Neuronal stem cell (in vitro differentiated cells): ENCODE results near the gene SCAP.

ENCODE experiments used
- DNase-seq: peaks from one replicate; pipeline ENCODE4 v3.0.0-alpha.2; 2013; ENCODE audit warnings: low spot score
- H2AFZ ChIP-seq: one replicate; pipeline ENCODE4 v1.6.1; 2013; ENCODE audit warnings: mild to moderate bottlenecking, low read length, inconsistent platforms
- H2AK5ac ChIP-seq: 2 replicates; pipeline ENCODE4 v1.6.1; 2013; ENCODE audit warnings: low read depth, mild to moderate bottlenecking, inconsistent platforms, low read length, moderate library complexity, mixed read lengths
- H2BK120ac ChIP-seq: 2 replicates; pipeline ENCODE4 v1.6.1; 2013; ENCODE audit warnings: low read depth, mild to moderate bottlenecking, inconsistent platforms, low read length, moderate library complexity, mixed read lengths
- H2BK12ac ChIP-seq: one replicate; pipeline ENCODE4 v1.6.1; 2013; ENCODE audit warnings: low read length, inconsistent platforms
- H2BK15ac ChIP-seq: 2 replicates; pipeline ENCODE4 v1.6.1; 2013; ENCODE audit warnings: mild to moderate bottlenecking, low read length, inconsistent platforms, mixed read lengths
- H2BK5ac ChIP-seq: one replicate; pipeline ENCODE4 v1.6.1; 2013; ENCODE audit warnings: inconsistent platforms, mild to moderate bottlenecking, low read length, moderate library complexity
- H3K14ac ChIP-seq: one replicate; pipeline ENCODE4 v1.6.1; 2013; ENCODE audit warnings: low read length, inconsistent platforms
- H3K18ac ChIP-seq: 2 replicates; pipeline ENCODE4 v1.6.1; 2013; ENCODE audit warnings: low read length, inconsistent platforms
- H3K23ac ChIP-seq: 2 replicates; pipeline ENCODE4 v1.6.1; 2013; ENCODE audit warnings: low read depth, mild to moderate bottlenecking, mixed read lengths, low read length, inconsistent platforms; ENCODE audit not compliant: poor library complexity
- H3K27ac ChIP-seq: replicated peaks from 3 replicates; pipeline ENCODE4 v1.5.1; 2013; ENCODE audit warnings: low read length, inconsistent platforms
- H3K27me3 ChIP-seq, 3 experiments: 2 replicates each; pipeline ENCODE4 v1.6.1; 2013; ENCODE audit warnings: low read length in 3 of 3, mild to moderate bottlenecking in 2 of 3, inconsistent platforms in 1 of 3, low read depth in 1 of 3, mixed read lengths in 1 of 3, moderate library complexity in 1 of 3; ENCODE audit not compliant: control insufficient read depth in 3 of 3, insufficient read depth in 3 of 3
- H3K36me3 ChIP-seq, 2 donors: replicated peaks in 1 of 2; 2 replicates each; pipeline ENCODE4 v1.6.1; 2013; ENCODE audit warnings: low read length in 2 of 2; ENCODE audit not compliant: control insufficient read depth in 2 of 2, insufficient read depth in 2 of 2
- H3K4ac ChIP-seq: 2 replicates; pipeline ENCODE4 v1.6.1; 2013; ENCODE audit warnings: inconsistent platforms, mild to moderate bottlenecking, low read length, moderate library complexity
- H3K4me1 ChIP-seq, 2 donors: 1 replicate in 1 of 2; 2 replicates in 1 of 2; pipeline ENCODE4 v1.6.1; 2013; ENCODE audit warnings: low read length in 2 of 2, low read depth in 1 of 2; ENCODE audit not compliant: control insufficient read depth in 2 of 2, insufficient read depth in 1 of 2
- H3K4me2 ChIP-seq: one replicate; pipeline ENCODE4 v1.6.1; 2013; ENCODE audit warnings: mild to moderate bottlenecking, low read length, inconsistent platforms; ENCODE audit not compliant: insufficient read depth, poor library complexity, severe bottlenecking
- H3K4me3 ChIP-seq, 2 donors: 2 replicates each; pipeline ENCODE4 v1.5.1; 2013; ENCODE audit warnings: low read length in 2 of 2, mild to moderate bottlenecking in 2 of 2, inconsistent platforms in 1 of 2, moderate library complexity in 1 of 2
- H3K79me1 ChIP-seq: one replicate; pipeline ENCODE4 v1.6.1; 2013; ENCODE audit warnings: low read depth, mild to moderate bottlenecking, inconsistent platforms, low read length, moderate library complexity
- H3K9ac ChIP-seq: one replicate; pipeline ENCODE4 v1.6.1; 2013; ENCODE audit warnings: mild to moderate bottlenecking, low read depth, low read length, inconsistent platforms; ENCODE audit not compliant: poor library complexity
- H3K9me3 ChIP-seq, 2 donors: replicated peaks in 1 of 2; 2 replicates each; pipeline versions ENCODE3 to v1.6.1; 2013; ENCODE audit warnings: low read length in 2 of 2, mild to moderate bottlenecking in 2 of 2, inconsistent platforms in 1 of 2, low read depth in 1 of 2, mixed read lengths in 1 of 2, moderate library complexity in 1 of 2; ENCODE audit not compliant: control insufficient read depth in 2 of 2, insufficient read depth in 1 of 2
- H4K8ac ChIP-seq: one replicate; pipeline ENCODE4 v1.6.1; 2013; ENCODE audit warnings: low read depth, mild to moderate bottlenecking, inconsistent platforms, low read length, moderate library complexity
- H4K91ac ChIP-seq: one replicate; pipeline ENCODE4 v1.6.1; 2013; ENCODE audit warnings: low read length, low read depth, mild to moderate bottlenecking, inconsistent platforms; ENCODE audit not compliant: poor library complexity
- WGBS, 2 donors: extraction: QIAGEN DNeasy Blood & Tissue Kit; methylation state at CpG; one replicate each; pipeline ENCODE4 v1.1.7; 2013; ENCODE audit warnings: missing lambda C conversion rate in 2 of 2, mixed read lengths in 1 of 2; ENCODE audit not compliant: insufficient read length in 2 of 2, insufficient replicate concordance in 1 of 2; ENCODE audit errors: extremely low coverage in 2 of 2; 5-methylcytosine and 5-hydroxymethylcytosine counted together

SCAP gene

GRCh38 chr3:47444103-47444502 lies 31.6 kb downstream of the SCAP start:
- no peak overlapping the region for H2BK5ac ChIP-seq
- no peak for DNase-seq
- no peak overlapping the region for H2AK5ac ChIP-seq
- WGBS, 2 donors = no CpG with 5 or more reads among the region's 5 CpGs
- peaks cover 10% of the 10 kb centered on the region for H3K79me1 ChIP-seq
- H3K27ac ChIP-seq = no peak overlapping the region
- H2BK12ac ChIP-seq = no peak overlapping the region
- H3K4me2 ChIP-seq = no peak overlapping the region
- no peak overlapping the region for H3K23ac ChIP-seq
- H2AFZ ChIP-seq = no peak overlapping the region
- no peak overlapping the region for H2BK120ac ChIP-seq
- H3K4me3 ChIP-seq = no peak overlapping the region
- no peak overlapping the region for H3K14ac ChIP-seq
- peaks cover 0 to 2% of the 10 kb centered on the region in 2 donors for H3K4me1 ChIP-seq
- H2BK15ac ChIP-seq = no peak overlapping the region
- no peak overlapping the region for H3K18ac ChIP-seq
- H3K9me3 ChIP-seq = peaks cover 0 to 2% of the 10 kb centered on the region in 2 donors
- no peak overlapping the region for H4K8ac ChIP-seq
- H3K4ac ChIP-seq = no peak overlapping the region
- no peak overlapping the region for H4K91ac ChIP-seq
- H3K27me3 ChIP-seq = no peaks in the 10 kb centered on the region
- peaks cover 7 to 36% of the 10 kb centered on the region in 2 donors for H3K36me3 ChIP-seq
- no peak overlapping the region for H3K9ac ChIP-seq

GRCh38 chr3:47443611-47443995 lies 32.1 kb downstream of the SCAP start:
- H2BK12ac ChIP-seq = no peak overlapping the region
- no peak overlapping the region for H4K91ac ChIP-seq
- no peak overlapping the region for H3K23ac ChIP-seq
- no peak overlapping the region for H3K4me3 ChIP-seq
- H3K27ac ChIP-seq = no peak overlapping the region
- no peak overlapping the region for H2BK120ac ChIP-seq
- no peak overlapping the region for H2AK5ac ChIP-seq
- H3K4me2 ChIP-seq = no peak overlapping the region
- peaks cover 0 to 2% of the 10 kb centered on the region in 2 donors for H3K4me1 ChIP-seq
- H4K8ac ChIP-seq = no peak overlapping the region
- no CpG with 5 or more reads among the region's 5 CpGs for WGBS, 2 donors
- no peak overlapping the region for H2BK15ac ChIP-seq
- peaks cover 7 to 41% of the 10 kb centered on the region in 2 donors for H3K36me3 ChIP-seq
- DNase-seq = no peak
- H2BK5ac ChIP-seq = no peak overlapping the region
- H3K9ac ChIP-seq = no peak overlapping the region
- H3K9me3 ChIP-seq = peaks cover 0 to 2% of the 10 kb centered on the region in 2 donors
- H3K4ac ChIP-seq = no peak overlapping the region
- peaks cover 10% of the 10 kb centered on the region for H3K79me1 ChIP-seq
- no peak overlapping the region for H2AFZ ChIP-seq
- H3K14ac ChIP-seq = no peak overlapping the region
- no peak overlapping the region for H3K18ac ChIP-seq
- H3K27me3 ChIP-seq = no peaks in the 10 kb centered on the region

- Histone ChIP-seq H3K27ac (no peak overlapping the region), H3K79me1 (peaks cover 8% of the 10 kb centered on the region), H2AFZ (no peak overlapping the region), H3K9ac (no peak overlapping the region), H2BK120ac (no peak overlapping the region), H3K18ac (no peak overlapping the region), H4K91ac (no peak overlapping the region), H3K23ac (no peak overlapping the region), H3K4ac (no peak overlapping the region), H2AK5ac (no peak overlapping the region), H4K8ac (no peak overlapping the region), H3K4me1 (peaks cover 0 to 2% of the 10 kb centered on the region in 2 donors), H2BK12ac (no peak overlapping the region), H2BK5ac (no peak overlapping the region), H3K36me3 (peaks cover 7 to 54% of the 10 kb centered on the region in 2 donors), H2BK15ac (no peak overlapping the region), H3K4me3 (no peak overlapping the region), H3K4me2 (no peak overlapping the region), H3K14ac (no peak overlapping the region), H3K9me3 (peaks cover 0 to 13% of the 10 kb centered on the region in 2 donors), H3K27me3 (no peaks in the 10 kb centered on the region)
- no peak for DNase-seq
- no CpG with 5 or more reads among the region's 4 CpGs for WGBS, 2 donors
Measured at GRCh38 chr3:47441796-47442551, 33.8 kb downstream of the SCAP start.

- no peak overlapping the region for H4K91ac ChIP-seq
- no peak overlapping the region for H2BK12ac ChIP-seq
- no peak for DNase-seq
- no peak overlapping the region for H3K4me2 ChIP-seq
- no peak overlapping the region for H2BK5ac ChIP-seq
- H2AFZ ChIP-seq = no peak overlapping the region
- no peak overlapping the region for H3K9ac ChIP-seq
- peaks cover 0 to 13% of the 10 kb centered on the region in 2 donors for H3K9me3 ChIP-seq
- no peak overlapping the region for H2BK120ac ChIP-seq
- H3K79me1 ChIP-seq = peaks cover 2% of the 10 kb centered on the region
- no peaks in the 10 kb centered on the region for H3K27me3 ChIP-seq
- H3K18ac ChIP-seq = no peak overlapping the region
- no peak overlapping the region for H3K27ac ChIP-seq
- no peak overlapping the region for H4K8ac ChIP-seq
- no peak overlapping the region for H3K4me3 ChIP-seq
- no peak overlapping the region for H2AK5ac ChIP-seq
- peaks cover 0 to 2% of the 10 kb centered on the region in 2 donors for H3K4me1 ChIP-seq
- H3K36me3 ChIP-seq = peaks cover 7 to 54% of the 10 kb centered on the region in 2 donors
- H3K4ac ChIP-seq = no peak overlapping the region
- H2BK15ac ChIP-seq = no peak overlapping the region
- no peak overlapping the region for H3K14ac ChIP-seq
- no peak overlapping the region for H3K23ac ChIP-seq
Measured at GRCh38 chr3:47440131-47440530, 35.6 kb downstream of the SCAP start.
